ENCODE data around the gene CBS.
"Not testable (repeated sequence)": the region's sequence is repeated elsewhere in the genome, so short reads cannot be mapped to it uniquely, and the experiment has no call there.

Gene CBS

GRCh38 chr21:43075170-43076022 is at the start of gene CBS:
CBS (minus strand) TSS chr21:43075835; CDS start chr21:43072193, 3,642 bp downstream.
- DNase-seq: not testable (repeated sequence)

DNA sequence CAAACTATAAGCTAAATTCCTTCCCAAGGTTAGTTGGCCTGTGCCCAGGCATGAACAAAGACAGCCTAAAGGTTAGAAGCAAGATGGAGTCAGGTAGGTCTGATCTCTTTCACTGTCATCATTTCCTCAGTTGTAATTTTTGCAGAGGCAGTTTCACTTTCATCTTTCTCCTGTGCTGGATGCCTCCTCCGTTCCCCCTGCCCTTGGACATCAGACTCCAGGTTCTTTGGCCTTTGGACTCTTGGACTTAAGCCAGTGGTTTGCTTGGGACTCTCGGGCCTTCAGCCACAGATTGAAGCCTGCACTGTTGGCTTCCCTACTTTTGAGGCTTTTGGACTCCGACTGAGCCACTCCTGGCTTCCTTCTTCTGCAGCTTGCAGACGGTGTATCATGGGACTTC is 40.3 kb upstream of the CBS start:
- not testable (repeated sequence) for DNase-seq

DNA sequence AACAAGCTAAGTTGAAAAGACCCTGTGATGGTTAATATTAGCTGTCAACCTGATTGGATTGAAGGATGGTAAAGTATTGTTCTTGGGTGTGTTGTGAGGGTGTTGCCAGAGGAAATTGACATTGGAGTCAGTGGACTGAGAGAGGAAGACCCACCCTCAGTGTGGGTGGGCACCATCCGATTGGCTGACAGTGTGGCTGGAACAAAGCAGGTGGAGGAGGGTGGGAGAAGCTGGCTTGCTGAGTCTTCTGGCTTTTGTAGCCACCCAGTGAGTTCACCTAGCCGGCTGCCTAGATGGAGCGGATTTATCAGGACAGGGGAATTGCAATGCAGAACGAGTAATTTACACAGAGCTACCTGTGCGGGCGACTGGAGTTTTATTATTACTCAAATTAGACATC is 38.8 kb upstream of the CBS start:
- not testable (repeated sequence) for DNase-seq

DNA sequence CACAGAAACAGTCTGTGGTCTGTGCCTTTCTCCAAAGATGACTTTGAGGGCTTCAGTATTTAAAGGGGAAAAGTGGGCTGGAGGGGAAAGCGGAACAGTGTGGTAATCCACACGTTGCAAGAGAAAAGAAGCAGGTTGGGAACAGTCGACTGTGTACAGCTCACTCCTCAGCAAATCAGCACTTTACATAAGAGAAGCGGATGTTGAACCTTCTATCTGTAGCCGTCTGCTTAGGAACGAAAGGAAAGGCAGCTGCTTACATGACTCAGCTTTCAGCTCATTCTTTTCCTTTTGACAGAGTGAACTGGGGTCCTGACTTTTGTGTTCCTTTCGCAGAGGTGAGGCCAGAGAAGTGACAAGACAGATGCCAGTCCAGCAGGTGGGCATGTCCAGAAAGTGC is 33.4 kb upstream of the CBS start:
- DNase-seq: not testable (repeated sequence)

- DNase-seq: not testable (repeated sequence)
Measured at GRCh38 chr21:43108177-43108576, 32.5 kb upstream of the CBS start.

- not testable (repeated sequence) for DNase-seq
Measured at GRCh38 chr21:43107794-43108137, 32.1 kb upstream of the CBS start.

DNA sequence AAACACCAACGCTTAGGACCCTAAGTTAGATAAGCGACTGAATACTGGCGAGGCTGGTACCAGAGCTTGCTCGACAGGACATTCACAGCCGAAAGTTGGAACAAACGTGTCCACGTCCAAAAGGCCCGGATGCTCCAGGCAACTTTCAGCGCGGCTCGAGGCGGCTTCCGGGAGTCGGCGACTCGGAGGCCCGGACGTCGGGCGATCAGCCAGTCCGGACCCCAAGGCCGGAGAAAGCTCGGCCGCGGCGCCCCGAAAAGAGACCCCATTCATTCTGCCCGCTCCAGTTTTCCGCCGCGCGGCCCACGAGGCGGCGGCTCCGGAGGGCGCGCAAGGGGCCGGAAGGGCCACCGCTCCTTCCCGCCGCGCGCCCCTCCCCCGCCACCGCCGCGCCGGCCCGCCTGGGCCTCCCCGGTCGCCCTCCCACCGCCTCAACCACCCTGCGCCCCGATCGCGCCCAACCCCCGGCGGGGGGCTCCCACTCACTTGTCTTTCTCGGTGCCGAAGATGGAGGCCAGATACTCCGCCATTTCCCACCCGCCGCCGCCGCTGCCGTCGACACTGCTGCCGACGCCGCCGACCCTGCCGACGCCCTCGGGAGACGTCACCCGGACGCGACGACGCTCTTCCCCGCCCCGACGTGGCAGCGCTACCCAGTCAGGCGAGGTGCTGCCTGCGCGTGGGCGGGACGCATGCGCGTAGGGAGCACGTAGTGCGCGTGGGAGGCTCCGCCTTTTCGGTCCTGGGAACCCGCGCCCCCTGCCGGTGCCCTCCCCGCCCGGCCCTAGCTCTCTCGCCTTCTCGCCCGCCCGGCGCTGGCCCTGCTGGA is 31.5 kb upstream of the CBS start, which contains the start of gene U2AF1:
Gene U2AF1 (minus strand): TSS at position 606 of the 829 bp plus-strand sequence. CDS start 76 bp downstream, at position 530.
- DNase-seq: not testable (repeated sequence)

DNA sequence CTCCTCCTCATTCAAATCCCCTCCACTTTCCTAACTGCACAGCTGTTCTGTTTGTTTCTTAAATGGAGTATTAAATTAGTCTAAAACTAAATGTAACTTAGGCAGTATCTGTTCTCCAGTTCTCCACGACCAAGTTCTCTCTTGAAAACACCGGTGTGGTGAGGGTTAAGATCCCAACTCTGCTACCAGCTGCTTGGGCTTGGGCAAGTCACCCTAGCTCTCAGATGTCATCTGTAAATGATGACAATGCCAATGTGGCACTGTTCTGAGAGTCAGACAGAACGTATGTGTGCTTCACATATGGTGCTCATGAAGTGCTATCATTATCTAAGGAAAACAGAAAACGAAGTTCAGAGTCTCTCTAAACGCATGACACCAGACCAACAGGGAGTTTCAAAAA is 29.0 kb upstream of the CBS start:
- not testable (repeated sequence) for DNase-seq

DNA sequence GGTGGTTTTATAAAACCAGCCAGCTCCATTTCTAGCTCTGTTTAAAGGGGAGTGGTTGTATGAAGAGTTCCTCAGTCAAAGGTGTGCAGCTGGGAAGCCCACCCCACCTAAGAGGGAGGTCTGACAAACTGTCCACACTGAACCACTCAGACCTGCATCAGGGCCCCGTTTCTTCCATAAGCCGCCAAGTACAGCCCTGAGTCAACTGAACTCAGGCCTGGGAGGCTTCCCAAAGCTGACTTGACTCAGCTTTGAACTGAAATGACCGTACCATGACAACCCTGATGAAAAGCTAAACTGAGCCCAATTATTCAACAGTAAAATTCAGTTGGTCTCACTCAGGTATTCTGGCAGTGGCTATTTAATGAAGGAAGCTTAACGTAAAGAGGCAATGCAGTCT is 26.6 kb upstream of the CBS start:
- not testable (repeated sequence) for DNase-seq

DNA sequence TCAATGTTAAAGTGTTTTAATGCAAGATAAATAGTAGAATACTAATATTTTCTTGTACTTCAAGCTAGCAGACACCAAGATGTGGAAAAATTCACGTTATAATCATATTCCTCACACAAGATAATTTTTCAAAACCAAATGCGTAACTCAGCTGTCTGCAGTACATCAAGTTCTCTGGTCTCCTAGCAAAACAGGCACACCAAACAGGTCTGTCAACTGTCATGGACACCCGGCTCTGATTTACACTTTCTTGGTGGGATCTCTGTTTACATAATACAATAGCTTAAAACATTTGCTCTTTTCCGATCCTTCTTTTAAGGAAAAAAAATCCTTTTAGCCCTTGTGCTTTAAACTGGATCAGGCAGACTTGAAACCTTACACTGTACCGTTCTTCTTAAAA is 26.0 kb upstream of the CBS start:
- not testable (repeated sequence) for DNase-seq

GRCh38 chr21:43101000-43101399 is 25.4 kb upstream of the CBS start:
- not testable (repeated sequence) for DNase-seq

DNA sequence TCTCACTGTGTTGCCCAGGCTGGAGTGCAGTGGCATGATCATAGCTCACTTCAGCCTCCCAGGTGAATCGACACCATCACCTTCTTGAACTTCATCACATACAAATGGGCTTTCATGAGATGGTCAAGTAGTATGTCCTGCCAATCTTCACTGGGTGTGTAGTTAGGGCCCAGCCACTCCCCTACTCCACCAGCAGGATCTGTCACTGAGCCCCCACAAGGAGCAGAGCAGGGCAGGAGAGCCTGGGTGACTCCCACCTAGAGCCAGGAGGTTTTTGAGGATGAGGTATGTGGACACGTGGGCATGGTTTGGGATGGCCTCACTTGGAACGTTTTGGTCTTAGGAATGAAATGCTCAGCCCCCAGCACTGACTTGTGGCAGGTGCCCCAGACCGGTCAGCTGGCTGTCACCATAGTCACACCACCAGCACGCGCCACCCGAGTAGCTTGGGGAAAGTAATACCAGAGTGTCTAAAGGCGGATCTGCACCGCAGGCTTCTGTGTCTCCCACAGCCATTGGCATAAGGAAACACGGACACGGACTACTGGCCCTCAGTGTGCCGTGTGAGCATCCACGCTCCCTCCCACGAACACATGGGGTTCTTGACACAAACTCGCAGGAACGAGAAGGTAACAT is 16.5 kb upstream of the CBS start:
- DNase-seq: not testable (repeated sequence)

GRCh38 chr21:43090947-43091346 is 15.3 kb upstream of the CBS start:
- DNase-seq: not testable (repeated sequence)

DNA sequence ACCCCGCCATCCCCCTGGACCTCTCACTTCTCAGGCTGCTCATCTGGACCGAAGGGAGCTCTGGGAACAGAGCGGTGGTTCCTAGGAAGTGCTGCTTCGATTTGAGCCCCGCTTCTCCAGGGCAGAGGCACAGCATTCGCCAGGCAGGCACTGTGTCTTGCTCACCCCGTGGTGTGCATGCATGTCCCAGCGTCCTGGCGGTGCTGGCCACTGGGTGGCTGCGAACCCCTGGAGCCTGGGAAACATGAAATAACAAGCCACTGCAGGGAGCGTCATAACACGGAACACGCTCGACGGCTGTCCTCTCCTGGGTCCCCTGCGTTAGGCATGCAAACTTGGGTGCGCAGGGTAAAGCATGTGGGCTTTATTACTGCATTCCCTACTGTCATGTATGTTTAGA is 13.8 kb upstream of the CBS start:
- DNase-seq: not testable (repeated sequence)

- not testable (repeated sequence) for DNase-seq
Measured at GRCh38 chr21:43082587-43083300, 7.1 kb upstream of the CBS start.

DNA sequence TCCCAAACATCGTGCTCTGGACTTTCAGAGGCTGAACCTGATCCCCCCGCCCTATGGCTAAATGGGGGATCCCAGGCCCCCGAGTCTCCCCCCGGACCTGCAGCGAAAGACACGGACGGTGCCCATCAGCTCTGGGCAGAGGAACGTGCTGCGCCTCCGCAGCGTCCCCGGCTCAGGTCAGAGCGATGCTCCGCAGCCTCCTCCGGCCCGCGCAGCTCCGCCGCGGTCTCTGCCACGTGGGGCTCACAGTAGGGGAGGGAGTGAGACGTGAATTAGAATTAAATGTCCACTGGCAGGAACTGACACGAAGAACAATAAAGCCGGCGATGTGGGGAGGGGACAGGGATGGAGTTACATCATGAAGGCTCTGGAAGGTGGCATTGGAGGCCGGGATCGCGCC is 1.0 kb upstream of the CBS start:
- DNase-seq: not testable (repeated sequence)

GRCh38 chr21:43076023-43076637 is 495 bp upstream of the CBS start:
- not testable (repeated sequence) for DNase-seq

GRCh38 chr21:43074401-43075169 is 1.1 kb downstream of the CBS start:
- DNase-seq: not testable (repeated sequence)

- DNase-seq: not testable (repeated sequence)
Measured at GRCh38 chr21:43072742-43073141, 2.9 kb downstream of the CBS start.

DNA sequence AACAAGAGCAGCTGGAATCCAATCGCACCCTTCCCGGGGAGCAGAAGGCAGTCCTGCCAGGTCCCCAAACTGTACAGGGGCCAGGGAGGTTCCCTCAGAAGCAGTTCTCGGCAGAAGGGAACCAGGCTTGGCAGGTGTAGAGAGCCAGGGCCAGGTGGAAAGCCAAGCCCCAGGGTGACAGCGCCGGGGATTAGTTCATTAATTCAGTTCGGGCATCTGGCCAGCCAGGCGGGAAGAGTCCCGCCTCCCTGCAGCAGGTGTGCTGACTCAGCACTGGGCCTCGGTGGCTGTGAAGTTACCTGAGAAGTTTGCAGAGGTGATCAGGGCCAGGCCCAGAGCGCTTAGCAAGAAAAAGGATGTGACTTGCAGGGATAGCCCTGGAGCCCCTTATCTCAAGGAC is 6.0 kb downstream of the CBS start:
- not testable (repeated sequence) for DNase-seq

- DNase-seq: not testable (repeated sequence)
Measured at GRCh38 chr21:43068065-43068464, 7.6 kb downstream of the CBS start.
